Smooth muscle cell (in vitro differentiated cells): ENCODE measurements around the gene CLSTN2. TPM values are rescaled to one million over a fixed set of nuclear protein-coding genes. Genes with fewer than 3 reads are reported as not detected.

Source experiments
- DNase-seq: peaks from one replicate; lab custom pipeline; 2025; ENCODE audit not compliant: unreplicated experiment; lab: John Stamatoyannopoulos, UW
- H2AFZ ChIP-seq: fragments of 200-600 bp; sonication (generic); 2 replicates; pipeline ENCODE4 v1.6.0; 2016; ENCODE audit warnings: antibody characterized with exemption, low read depth, mild to moderate bottlenecking
- H3F3A ChIP-seq: fragments of 200-600 bp; sonication (generic); 2 replicates; pipeline ENCODE4 v1.6.0; 2017; ENCODE audit warnings: antibody characterized with exemption, low read depth
- H3K27ac ChIP-seq: fragments of 200-600 bp; sonication (generic); 2 replicates; pipeline ENCODE4 v1.5.1; 2016; ENCODE audit warnings: low read depth, mild to moderate bottlenecking
- H3K27me3 ChIP-seq: fragments of 200-600 bp; sonication (generic); 2 replicates; pipeline ENCODE4 v1.6.1; 2016; ENCODE audit warnings: low read depth, mild to moderate bottlenecking
- H3K36me3 ChIP-seq: fragments of 200-600 bp; sonication (generic); 2 replicates; pipeline ENCODE4 v1.5.1; 2016; ENCODE audit warnings: low read depth
- H3K4me1 ChIP-seq: fragments of 200-600 bp; sonication (generic); 2 replicates; pipeline ENCODE4 v1.5.1; 2016; ENCODE audit warnings: low read depth
- H3K4me2 ChIP-seq: fragments of 200-600 bp; sonication (generic); 2 replicates; pipeline ENCODE4 v1.6.0; 2016; ENCODE audit warnings: mild to moderate bottlenecking
- H3K4me3 ChIP-seq: fragments of 200-600 bp; sonication (generic); 2 replicates; pipeline ENCODE4 v1.5.1; 2016; ENCODE audit warnings: mild to moderate bottlenecking
- H3K79me2 ChIP-seq: fragments of 200-600 bp; sonication (generic); 2 replicates; pipeline ENCODE4 v1.6.0; 2016; ENCODE audit warnings: low read depth, mild to moderate bottlenecking
- H3K9ac ChIP-seq: fragments of 200-600 bp; sonication (generic); 2 replicates; pipeline ENCODE4 v1.6.0; 2016; ENCODE audit warnings: low read depth
- H3K9me3 ChIP-seq: fragments of 200-600 bp; sonication (generic); replicated peaks from 2 replicates; pipeline ENCODE4 v1.5.1; 2016; ENCODE audit warnings: low read depth
- H4K20me1 ChIP-seq: fragments of 200-600 bp; sonication (generic); 2 replicates; pipeline ENCODE4 v1.6.0; 2016; ENCODE audit warnings: low read depth
- CTCF ChIP-seq: fragments of 200-600 bp; sonication (generic); IDR thresholded peaks from 2 replicates; pipeline ENCODE4 v1.5.1; 2017; ENCODE audit warnings: borderline replicate concordance, mild to moderate bottlenecking, antibody characterized with exemption; ENCODE audit not compliant: insufficient read depth, poor library complexity, severe bottlenecking
- WGBS: methylation state at CpG from one replicate; pipeline ENCODE4 v1.1.7; 2016; ENCODE audit warnings: low lambda C conversion rate; 5-methylcytosine and 5-hydroxymethylcytosine counted together
- polyA plus RNA-seq: library from polyadenylated mRNA; unstranded; fragments of >200 nt; fragmentation: Nextera tagmentation; extraction: Ambion mirVana; gene quantifications from 2 replicates; pipeline ENCODE4 v1.2.1, GENCODE V29; 2016
- total RNA-seq: library from RNA; depleted of rRNA; stranded (reverse); fragments of >200 nt; gene quantifications from 2 replicates; pipeline ENCODE4 v1.2.3, GENCODE V29; 2014

CLSTN2 gene
- total and polyA plus RNA-seq, 2 experiments from 2014 or later: 0.91 to 1.5 TPM

GRCh38 chr3:140424211-140424610 is 489.2 kb downstream of the CLSTN2 start:
- Histone ChIP-seq H3K4me3 (no peak overlapping the region), H3K36me3 (no peaks in the 10 kb centered on the region), H3K4me2 (peak overlapping the region; percentile 42), H3K9ac (peak overlapping the region; percentile 77), H3K9me3 (no peaks in the 10 kb centered on the region), H3K27ac (peak overlapping the region; percentile 31), H2AFZ (peak overlapping the region; percentile 20), H3K27me3 (no peaks in the 10 kb centered on the region), H3F3A (no peaks in the 10 kb centered on the region), H3K4me1 (peaks cover 15% of the 10 kb centered on the region), H4K20me1 (no peaks in the 10 kb centered on the region), H3K79me2 (no peaks in the 10 kb centered on the region)
- TF ChIP-seq CTCF: no peak
- 92% methylated on average over 1 of the region's 1 CpG for WGBS
- no peak for DNase-seq

GRCh38 chr3:140424726-140425125 is 489.7 kb downstream of the CLSTN2 start:
- 25% methylated on average over 1 of the region's 1 CpG for WGBS
- Histone ChIP-seq H3K27ac (no peak overlapping the region), H3K4me3 (no peak overlapping the region), H2AFZ (no peak overlapping the region), H3K4me1 (peaks cover 15% of the 10 kb centered on the region), H3K27me3 (no peaks in the 10 kb centered on the region), H3K36me3 (no peaks in the 10 kb centered on the region), H4K20me1 (no peaks in the 10 kb centered on the region), H3K9ac (no peak overlapping the region), H3K79me2 (no peaks in the 10 kb centered on the region), H3K9me3 (no peaks in the 10 kb centered on the region), H3K4me2 (peak overlapping the region; percentile 44), H3F3A (no peaks in the 10 kb centered on the region)
- no peak for DNase-seq
- no peak for TF ChIP-seq CTCF

DNA sequence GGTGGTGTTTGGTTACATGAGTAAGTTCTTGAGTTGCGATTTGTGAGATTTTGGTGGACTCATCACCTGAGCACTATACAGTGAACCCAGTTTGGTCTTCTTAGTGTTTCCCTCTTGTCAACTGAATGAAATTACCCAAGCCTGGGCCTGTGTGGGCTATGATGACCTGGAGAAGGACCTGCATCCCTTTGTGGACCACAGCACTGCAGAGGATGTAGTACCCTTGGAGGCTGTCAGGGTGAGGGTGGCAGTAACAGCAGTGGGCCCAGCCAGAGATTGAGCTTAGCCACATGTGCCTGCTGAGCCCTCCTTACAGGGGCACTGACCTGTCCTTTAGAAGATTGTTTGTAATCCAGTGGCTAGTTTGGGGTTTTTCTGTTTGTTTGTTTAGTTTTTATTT is 492.8 kb downstream of the CLSTN2 start:
- no peaks in the 10 kb centered on the region for H3F3A ChIP-seq
- no peak for DNase-seq
- H3K4me3 ChIP-seq: no peak overlapping the region
- no peak overlapping the region for H3K27ac ChIP-seq
- no peak overlapping the region for H2AFZ ChIP-seq
- no peak overlapping the region for H3K9ac ChIP-seq
- H3K27me3 ChIP-seq: no peaks in the 10 kb centered on the region
- no peaks in the 10 kb centered on the region for H3K9me3 ChIP-seq
- 100% methylated on average over 1 of the region's 1 CpG for WGBS
- no peaks in the 10 kb centered on the region for H4K20me1 ChIP-seq
- no peaks in the 10 kb centered on the region for H3K36me3 ChIP-seq
- TF ChIP-seq CTCF: no peak
- peaks cover 15% of the 10 kb centered on the region for H3K4me1 ChIP-seq
- H3K79me2 ChIP-seq: no peaks in the 10 kb centered on the region
- no peak overlapping the region for H3K4me2 ChIP-seq

GRCh38 chr3:140428380-140428779 is 493.4 kb downstream of the CLSTN2 start:
- Histone ChIP-seq H3F3A (no peaks in the 10 kb centered on the region), H4K20me1 (no peaks in the 10 kb centered on the region), H3K27me3 (no peaks in the 10 kb centered on the region), H2AFZ (no peak overlapping the region), H3K9me3 (no peaks in the 10 kb centered on the region), H3K27ac (no peak overlapping the region), H3K9ac (no peak overlapping the region), H3K4me1 (peaks cover 11% of the 10 kb centered on the region), H3K4me2 (no peak overlapping the region), H3K4me3 (no peak overlapping the region), H3K36me3 (no peaks in the 10 kb centered on the region), H3K79me2 (no peaks in the 10 kb centered on the region)
- no peak for TF ChIP-seq CTCF
- no peak for DNase-seq
- 86% methylated on average over 3 of the region's 3 CpGs for WGBS
